SK-N-SH (cell line): ENCODE measurements around the gene MACO1. TPM values are rescaled to one million over a fixed set of nuclear protein-coding genes. Genes with fewer than 3 reads are reported as not detected.

Experiments
- CTCF ChIA-PET: fragments of 300-600, 350-600 bp; formaldehyde crosslinking; extraction: SDS; loops from one replicate; lab custom pipeline; 2021; lab: Yijun Ruan, JAX
- POLR2A ChIA-PET: fragments of 350-600 bp; sonication (Branson Sonifier 250); formaldehyde crosslinking; extraction: SDS; loops from one replicate; lab custom pipeline; 2020; ENCODE audit warnings: antibody characterized with exemption, inconsistent platforms; lab: Yijun Ruan, JAX
- DNase-seq: peaks from one replicate; pipeline ENCODE4 v3.0.0; 2012
- H2AFZ ChIP-seq: fragments of 200-600 bp; sonication (generic); 2 replicates; pipeline ENCODE4 v1.8.1; 2016; ENCODE audit warnings: antibody characterized with exemption, mild to moderate bottlenecking, low read depth
- H3F3A ChIP-seq: fragments of 200-600 bp; sonication (generic); replicated peaks from 2 replicates; pipeline ENCODE3; 2016; ENCODE audit warnings: antibody characterized with exemption, mild to moderate bottlenecking; ENCODE audit not compliant: insufficient read depth
- H3K27ac ChIP-seq, 2 experiments: fragments of 200-500 bp in 1 of 2; fragments of 200-600 bp in 1 of 2; sonication (Bioruptor generic) in 1 of 2; sonication (generic), shearing (Covaris generic) in 1 of 2; 2 replicates each; pipeline versions ENCODE4 v1.5.1 to v1.6.1; 2014 to 2016; ENCODE audit warnings: low read depth in 2 of 2, inconsistent platforms in 1 of 2, low read length in 1 of 2, mild to moderate bottlenecking in 1 of 2, mixed read lengths in 1 of 2
- H3K27me3 ChIP-seq: fragments of 200-600 bp; sonication (generic), shearing (Covaris generic); 2 replicates; pipeline ENCODE4 v1.6.1; 2016; ENCODE audit warnings: mixed run types; ENCODE audit not compliant: insufficient read depth
- H3K36me3 ChIP-seq, 2 experiments: fragments of 200-500 bp in 1 of 2; fragments of 200-600 bp in 1 of 2; sonication (Bioruptor generic) in 1 of 2; sonication (generic) in 1 of 2; replicated peaks in 1 of 2; 2 replicates each; pipeline versions ENCODE3 to v1.5.1; 2014 to 2016; ENCODE audit warnings: low read length in 1 of 2, mild to moderate bottlenecking in 1 of 2; ENCODE audit not compliant: insufficient read depth in 2 of 2, control insufficient read depth in 1 of 2
- H3K4me1 ChIP-seq, 2 experiments: fragments of 200-500 bp in 1 of 2; fragments of 200-600 bp in 1 of 2; sonication (Bioruptor generic) in 1 of 2; sonication (generic), shearing (Covaris generic) in 1 of 2; 2 replicates each; pipeline versions ENCODE4 v1.5.1 to v1.6.1; 2014 to 2016; ENCODE audit warnings: low read depth in 1 of 2, low read length in 1 of 2, mixed run types in 1 of 2; ENCODE audit not compliant: insufficient read depth in 2 of 2, control insufficient read depth in 1 of 2
- H3K4me2 ChIP-seq: fragments of 200-600 bp; sonication (generic), shearing (Covaris generic); 2 replicates; pipeline ENCODE4 v1.6.1; 2017; ENCODE audit warnings: mixed run types
- H3K4me3 ChIP-seq, 2 experiments: fragments of 200-500 bp in 1 of 2; fragments of 200-600 bp in 1 of 2; sonication (Bioruptor generic) in 1 of 2; sonication (generic), shearing (Covaris generic) in 1 of 2; 2 replicates each; pipeline versions ENCODE4 v1.5.1 to v1.8.1; 2014 to 2016; ENCODE audit warnings: low read depth in 2 of 2, inconsistent platforms in 1 of 2, low read length in 1 of 2, mild to moderate bottlenecking in 1 of 2, mixed read lengths in 1 of 2, moderate library complexity in 1 of 2
- H3K79me2 ChIP-seq: fragments of 200-600 bp; sonication (generic); 2 replicates; pipeline ENCODE4 v1.8.1; 2017; ENCODE audit warnings: mild to moderate bottlenecking; ENCODE audit not compliant: insufficient read depth
- H3K9ac ChIP-seq: fragments of 200-600 bp; sonication (generic); 2 replicates; pipeline ENCODE4 v1.6.1; 2017; ENCODE audit warnings: mixed run types
- H3K9me2 ChIP-seq: fragments of 200-600 bp; sonication (generic); 2 replicates; pipeline ENCODE4 v1.6.1; 2017; ENCODE audit warnings: mixed run types
- H3K9me3 ChIP-seq: fragments of 200-600 bp; sonication (generic); 2 replicates; pipeline ENCODE4 v1.6.1; 2017; ENCODE audit warnings: mixed run types, mild to moderate bottlenecking, moderate library complexity
- H4K20me1 ChIP-seq: fragments of 200-600 bp; sonication (generic); 2 replicates; pipeline ENCODE4 v1.6.1; 2017; ENCODE audit warnings: mild to moderate bottlenecking, mixed run types; ENCODE audit not compliant: insufficient read depth
- CHD2 ChIP-seq: fragments of 150-350 bp; IDR thresholded peaks from 2 replicates; pipeline ENCODE4 v1.6.1; 2018; ENCODE audit warnings: low read length; ENCODE audit not compliant: partially characterized antibody
- FOSL2 ChIP-seq: IDR thresholded peaks from 2 replicates; pipeline ENCODE4 v1.4.0; 2012; ENCODE audit warnings: low read depth, mild to moderate bottlenecking, moderate library complexity, borderline replicate concordance
- GABPA ChIP-seq: IDR thresholded peaks from 2 replicates; pipeline ENCODE4 v1.4.0; 2012; ENCODE audit warnings: low read depth, mild to moderate bottlenecking
- GATA2 ChIP-seq: sonication (generic); formaldehyde crosslinking; IDR thresholded peaks from 2 replicates; pipeline ENCODE4 v1.5.0; 2020; ENCODE audit warnings: mild to moderate bottlenecking, missing genetic modification reagents
- IRF3 ChIP-seq: fragments of 150-350 bp; IDR thresholded peaks from 2 replicates; pipeline ENCODE4 v1.6.1; 2016; ENCODE audit warnings: mild to moderate bottlenecking, low read depth, low read length
- JUND ChIP-seq: IDR thresholded peaks from 2 replicates; pipeline ENCODE4 v1.4.0; 2012
- MAX ChIP-seq: IDR thresholded peaks from 2 replicates; pipeline ENCODE4 v1.4.0; 2012; ENCODE audit warnings: low read depth
- MXI1 ChIP-seq: IDR thresholded peaks from 2 replicates; pipeline ENCODE4 v1.6.1; 2012; ENCODE audit warnings: mild to moderate bottlenecking, low read depth, low read length, improper control_type of control experiment
- NFIC ChIP-seq: IDR thresholded peaks from 2 replicates; pipeline ENCODE4 v1.4.0; 2012; ENCODE audit warnings: borderline replicate concordance
- RCOR1 ChIP-seq: fragments of 150-350 bp; IDR thresholded peaks from 2 replicates; pipeline ENCODE4 v1.6.1; 2017; ENCODE audit warnings: antibody characterized with exemption, low read length
- RFX5 ChIP-seq: IDR thresholded peaks from 2 replicates; pipeline ENCODE4 v1.6.1; 2012; ENCODE audit warnings: mild to moderate bottlenecking, improper control_type of control experiment, low read length
- RXRA ChIP-seq: IDR thresholded peaks from 2 replicates; pipeline ENCODE4 v1.4.0; 2012; ENCODE audit warnings: low read depth, mild to moderate bottlenecking, borderline replicate concordance
- SMC3 ChIP-seq: IDR thresholded peaks from 2 replicates; pipeline ENCODE4 v1.6.1; 2012; ENCODE audit warnings: low read depth, low read length, improper control_type of control experiment
- TAF1 ChIP-seq: IDR thresholded peaks from 2 replicates; pipeline ENCODE4 v1.6.1; 2012; ENCODE audit warnings: low read depth, mild to moderate bottlenecking, low read length, moderate library complexity, borderline replicate concordance
- TEAD4 ChIP-seq: IDR thresholded peaks from 2 replicates; pipeline ENCODE4 v1.4.0; 2012; ENCODE audit warnings: mild to moderate bottlenecking, borderline replicate concordance; ENCODE audit not compliant: insufficient read depth
- USF2 ChIP-seq: fragments of 150-350 bp; IDR thresholded peaks from 2 replicates; pipeline ENCODE4 v1.6.1; 2017; ENCODE audit warnings: antibody characterized with exemption, low read length, low read depth, borderline replicate concordance
- YY1 ChIP-seq: IDR thresholded peaks from 2 replicates; pipeline ENCODE4 v1.4.0; 2012; ENCODE audit warnings: low read depth, mild to moderate bottlenecking
- WGBS: methylation state at CpG from one replicate; pipeline ENCODE4 v1.1.6; 2017; ENCODE audit warnings: low lambda C conversion rate; 5-methylcytosine and 5-hydroxymethylcytosine counted together
- polyA plus RNA-seq, 3 experiments: library from polyadenylated mRNA; depleted of rRNA; stranded (reverse); fragments of >200 nt; gene quantifications; 2 replicates each; pipeline ENCODE4 v1.2.3, GENCODE V29; 2012
- TF ChIP-seq, protein P1 (sequence below): IDR thresholded peaks from 2 replicates; pipeline ENCODE4 v1.4.0; 2012; ENCODE audit warnings: low read depth, borderline replicate concordance

MACO1 gene
- polyA plus RNA-seq, 1 of the 3 experiments (the other 2 are of a cell fraction), result 6.9 TPM

GRCh38 chr1:25545767-25546166, 115.1 kb downstream of the MACO1 start:
- Histone ChIP-seq H3K36me3 (no peaks in the 10 kb centered on the region), H3K9me2 (no peaks in the 10 kb centered on the region), H3K4me1 (peaks cover 16 to 22% of the 10 kb centered on the region in 2 experiments; a peak in 2 of 4 replicates), H3K27ac (no peak overlapping the region), H3K79me2 (peaks cover 46% of the 10 kb centered on the region; the same call in 1 of the 2 replicates), H3K9ac (no peak overlapping the region), H3K4me3 (no peak overlapping the region), H3K27me3 (no peaks in the 10 kb centered on the region), H3K4me2 (peak overlapping the region; percentile 98; the same call in 1 of the 2 replicates), H4K20me1 (peaks cover 22% of the 10 kb centered on the region; the same call in 1 of the 2 replicates), H3F3A (no peaks in the 10 kb centered on the region), H3K9me3 (no peaks in the 10 kb centered on the region), H2AFZ (no peak overlapping the region)
- ChIA-PET POLR2A (no interaction called here), CTCF (interaction anchor here (1.5 to 1.9 kb wide), 3 partner anchors 26 to 265 kb away, joined by 4 to 7 read pairs (median 5); no protein-coding TSS in a partner anchor)
- TF ChIP-seq TAF1 (no peak), SMC3 (no peak), JUND (no peak), RFX5 (no peak), GATA2 (CRISPR knock-in tag) (no peak), RXRA (no peak), MAX (no peak), MXI1 (no peak), TEAD4 (no peak), GABPA (no peak), RCOR1 (no peak), CHD2 (no peak), NFIC (no peak), IRF3 (no peak), USF2 (no peak), YY1 (no peak), FOSL2 (no peak)
- TF ChIP-seq, protein P1, sequence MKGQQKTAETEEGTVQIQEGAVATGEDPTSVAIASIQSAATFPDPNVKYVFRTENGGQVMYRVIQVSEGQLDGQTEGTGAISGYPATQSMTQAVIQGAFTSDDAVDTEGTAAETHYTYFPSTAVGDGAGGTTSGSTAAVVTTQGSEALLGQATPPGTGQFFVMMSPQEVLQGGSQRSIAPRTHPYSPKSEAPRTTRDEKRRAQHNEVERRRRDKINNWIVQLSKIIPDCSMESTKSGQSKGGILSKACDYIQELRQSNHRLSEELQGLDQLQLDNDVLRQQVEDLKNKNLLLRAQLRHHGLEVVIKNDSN, result no peak
- no peak for DNase-seq
- WGBS, result 76% methylated on average over 2 of the region's 3 CpGs
